ENCODE data around the gene LRTM2. TPM values are rescaled to one million over a fixed set of nuclear protein-coding genes. Genes with fewer than 3 reads are reported as not detected.

The LRTM2 gene
- total RNA-seq, 1 experiment from 2014 or later = 0.07 TPM

DNA sequence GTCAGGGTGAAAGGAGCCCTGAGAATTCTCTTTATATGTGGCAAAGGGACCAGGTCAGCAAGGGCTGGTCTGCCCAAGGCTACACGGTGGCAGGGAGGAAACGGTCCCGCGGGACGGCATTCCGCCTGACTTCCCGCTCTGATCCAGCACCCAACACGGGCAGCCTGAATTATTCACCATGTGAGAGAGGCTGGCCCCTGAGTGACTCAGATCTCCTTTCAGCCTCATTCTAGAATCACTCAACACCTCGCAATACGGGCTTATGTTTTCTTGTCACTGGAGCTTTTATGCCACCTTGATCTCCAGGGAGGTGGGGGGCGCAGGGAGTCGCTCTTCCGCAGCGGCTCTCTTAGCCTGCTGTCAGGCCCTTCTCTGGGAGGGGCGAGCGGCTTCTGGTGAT lies 8.5 kb downstream of the LRTM2 start:
- DNase-seq (ENCODE audit: low read depth, low spot score) (no peak), ATAC-seq (no peak)
- ChIA-PET CTCF (no interaction called here), RAD21 (ENCODE audit: low non-redundant PET in 1 of 2, low total read pairs in 2 of 2, uncharacterized antibody in 2 of 2, unreplicated experiment in 2 of 2) (no interaction called here), POLR2A (no interaction called here)
- H3K36me3 ChIP-seq (ENCODE audit: control insufficient read depth in 1 of 2, insufficient read depth in 2 of 2, low read length in 2 of 2) = no peaks in the 10 kb centered on the region
- no peaks in the 10 kb centered on the region for H3K9me3 ChIP-seq (ENCODE audit: control insufficient read depth in 1 of 2, insufficient read depth in 1 of 2, low read depth in 1 of 2, low read length in 2 of 2)
- no peak for TF ChIP-seq JUND (IDR thresholded peaks at IDR 0.05)
- TF ChIP-seq, protein P1, sequence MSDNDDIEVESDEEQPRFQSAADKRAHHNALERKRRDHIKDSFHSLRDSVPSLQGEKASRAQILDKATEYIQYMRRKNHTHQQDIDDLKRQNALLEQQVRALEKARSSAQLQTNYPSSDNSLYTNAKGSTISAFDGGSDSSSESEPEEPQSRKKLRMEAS (IDR thresholded peaks at IDR 0.05) = no peak
- TF ChIP-seq SP1 (IDR thresholded peaks at IDR 0.05; ENCODE audit: low read depth) = no peak
- no peak for TF ChIP-seq YY1 (IDR thresholded peaks at IDR 0.05; ENCODE audit: extremely low read depth, insufficient replicate concordance, low read depth, low read length)
- no peak for TF ChIP-seq EGR1 (IDR thresholded peaks at IDR 0.05; ENCODE audit: low read depth)
- no peak for TF ChIP-seq SRF (IDR thresholded peaks at IDR 0.05; ENCODE audit: low read depth)
- TF ChIP-seq TCF7L2 (IDR thresholded peaks at IDR 0.05; ENCODE audit: borderline replicate concordance, extremely low read depth, insufficient read depth, insufficient read length) = no peak
- no peak for TF ChIP-seq CBX3 (IDR thresholded peaks at IDR 0.05; ENCODE audit: low read depth)
- TF ChIP-seq, protein P2, sequence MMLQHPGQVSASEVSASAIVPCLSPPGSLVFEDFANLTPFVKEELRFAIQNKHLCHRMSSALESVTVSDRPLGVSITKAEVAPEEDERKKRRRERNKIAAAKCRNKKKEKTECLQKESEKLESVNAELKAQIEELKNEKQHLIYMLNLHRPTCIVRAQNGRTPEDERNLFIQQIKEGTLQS (IDR thresholded peaks at IDR 0.05) = no peak
- no TSS peak for BruUV-seq (replicated peaks)
- no peaks in the 10 kb centered on the region for H3K79me2 ChIP-seq (ENCODE audit: insufficient read depth, low read length)
- H3K27me3 ChIP-seq (ENCODE audit: insufficient read depth, low read length) = peaks cover 13% of the 10 kb centered on the region
- H3K9ac ChIP-seq (ENCODE audit: low read length) = no peak overlapping the region
- no peak overlapping the region for H3K4me3 ChIP-seq (replicated peaks in 1 of 2; ENCODE audit: low read depth in 1 of 2, low read length in 2 of 2)
- no peaks in the 10 kb centered on the region for H3K9me2 ChIP-seq (ENCODE audit: insufficient read depth)
- no peaks in the 10 kb centered on the region; the same call in 1 of the 2 replicates for H4K20me1 ChIP-seq (ENCODE audit: insufficient read depth)
- H3K4me1 ChIP-seq (ENCODE audit: control insufficient read depth in 1 of 2, insufficient read depth in 2 of 2, low read length in 2 of 2) = no peaks in the 10 kb centered on the region
- intact Hi-C loops (cut with micrococcal nuclease) = no loop called here
- no peak overlapping the region for H3K27ac ChIP-seq (ENCODE audit: low read depth, low read length)
- no peak overlapping the region for H2AFZ ChIP-seq (ENCODE audit: low read depth, low read length, poor library complexity, severe bottlenecking)
- H3K4me2 ChIP-seq (ENCODE audit: low read length) = no peak overlapping the region

DNA sequence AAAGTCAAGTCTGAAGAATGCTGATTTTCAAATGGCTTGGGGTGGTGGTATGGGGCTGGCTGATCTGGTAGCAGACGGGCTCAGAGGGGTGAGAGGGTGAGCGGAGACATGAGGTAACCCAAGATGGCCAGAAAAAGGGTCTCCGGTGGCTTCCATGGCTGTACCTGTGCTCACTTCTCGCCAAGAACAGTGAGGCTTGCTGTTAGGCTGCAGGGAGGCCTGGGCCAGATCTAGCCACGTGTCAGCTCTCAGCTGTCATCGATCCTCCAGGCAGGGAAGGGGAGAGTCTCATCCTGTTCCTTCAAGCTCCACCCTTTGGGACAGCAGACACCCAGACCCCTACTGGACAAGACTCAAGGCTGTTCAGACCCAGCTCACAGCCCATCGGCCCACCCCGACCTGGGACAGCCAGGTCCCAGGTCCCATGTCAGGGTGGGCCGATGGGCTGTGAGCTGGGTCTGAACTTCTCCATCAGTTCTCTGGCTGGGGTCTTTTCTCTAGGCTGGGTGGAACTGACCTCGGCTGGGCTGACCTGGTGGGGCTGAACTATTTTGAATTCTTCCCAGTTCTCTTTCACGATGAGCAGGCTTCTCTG lies 9.0 kb downstream of the LRTM2 start:
- Histone ChIP-seq H3K79me2 (ENCODE audit: insufficient read depth, low read length) (no peaks in the 10 kb centered on the region), H3K4me2 (ENCODE audit: low read length) (no peak overlapping the region), H3K27ac (ENCODE audit: low read depth, low read length) (no peak overlapping the region), H3K36me3 (ENCODE audit: control insufficient read depth in 1 of 2, insufficient read depth in 2 of 2, low read length in 2 of 2) (no peaks in the 10 kb centered on the region), H2AFZ (ENCODE audit: low read depth, low read length, poor library complexity, severe bottlenecking) (no peak overlapping the region), H3K27me3 (ENCODE audit: insufficient read depth, low read length) (peaks cover 13% of the 10 kb centered on the region), H3K4me1 (ENCODE audit: control insufficient read depth in 1 of 2, insufficient read depth in 2 of 2, low read length in 2 of 2) (no peaks in the 10 kb centered on the region), H3K4me3 (replicated peaks in 1 of 2; ENCODE audit: low read depth in 1 of 2, low read length in 2 of 2) (no peak overlapping the region), H3K9me3 (ENCODE audit: control insufficient read depth in 1 of 2, insufficient read depth in 1 of 2, low read depth in 1 of 2, low read length in 2 of 2) (no peaks in the 10 kb centered on the region), H3K9ac (ENCODE audit: low read length) (no peak overlapping the region), H3K9me2 (ENCODE audit: insufficient read depth) (no peaks in the 10 kb centered on the region), H4K20me1 (ENCODE audit: insufficient read depth) (no peaks in the 10 kb centered on the region; the same call in 1 of the 2 replicates)
- DNase-seq (ENCODE audit: low read depth, low spot score) (no peak), ATAC-seq (no peak)
- CTCF ChIA-PET = no interaction called here
- POLR2A ChIA-PET = no interaction called here
- intact Hi-C loops (cut with micrococcal nuclease) = no loop called here
- no TSS peak for BruUV-seq (replicated peaks)
- RAD21 ChIA-PET (ENCODE audit: low non-redundant PET in 1 of 2, low total read pairs in 2 of 2, uncharacterized antibody in 2 of 2, unreplicated experiment in 2 of 2) = no interaction called here
- no peak for TF ChIP-seq EGR1 (IDR thresholded peaks at IDR 0.05; ENCODE audit: low read depth)
- TF ChIP-seq, protein P2 (IDR thresholded peaks at IDR 0.05) = no peak
- no peak for TF ChIP-seq RAD21 (IDR thresholded peaks at IDR 0.05; ENCODE audit: low read depth)
- no peak for TF ChIP-seq CBX3 (IDR thresholded peaks at IDR 0.05; ENCODE audit: low read depth)
- no peak for TF ChIP-seq JUND (IDR thresholded peaks at IDR 0.05)
- no peak for TF ChIP-seq FOSL1 (IDR thresholded peaks at IDR 0.05; ENCODE audit: low read depth)
- TF ChIP-seq POLR2AphosphoS5 (IDR thresholded peaks at IDR 0.05; ENCODE audit: low read depth, low read length) = no peak
- TF ChIP-seq, protein P1 (IDR thresholded peaks at IDR 0.05) = no peak
- TF ChIP-seq, protein P3, sequence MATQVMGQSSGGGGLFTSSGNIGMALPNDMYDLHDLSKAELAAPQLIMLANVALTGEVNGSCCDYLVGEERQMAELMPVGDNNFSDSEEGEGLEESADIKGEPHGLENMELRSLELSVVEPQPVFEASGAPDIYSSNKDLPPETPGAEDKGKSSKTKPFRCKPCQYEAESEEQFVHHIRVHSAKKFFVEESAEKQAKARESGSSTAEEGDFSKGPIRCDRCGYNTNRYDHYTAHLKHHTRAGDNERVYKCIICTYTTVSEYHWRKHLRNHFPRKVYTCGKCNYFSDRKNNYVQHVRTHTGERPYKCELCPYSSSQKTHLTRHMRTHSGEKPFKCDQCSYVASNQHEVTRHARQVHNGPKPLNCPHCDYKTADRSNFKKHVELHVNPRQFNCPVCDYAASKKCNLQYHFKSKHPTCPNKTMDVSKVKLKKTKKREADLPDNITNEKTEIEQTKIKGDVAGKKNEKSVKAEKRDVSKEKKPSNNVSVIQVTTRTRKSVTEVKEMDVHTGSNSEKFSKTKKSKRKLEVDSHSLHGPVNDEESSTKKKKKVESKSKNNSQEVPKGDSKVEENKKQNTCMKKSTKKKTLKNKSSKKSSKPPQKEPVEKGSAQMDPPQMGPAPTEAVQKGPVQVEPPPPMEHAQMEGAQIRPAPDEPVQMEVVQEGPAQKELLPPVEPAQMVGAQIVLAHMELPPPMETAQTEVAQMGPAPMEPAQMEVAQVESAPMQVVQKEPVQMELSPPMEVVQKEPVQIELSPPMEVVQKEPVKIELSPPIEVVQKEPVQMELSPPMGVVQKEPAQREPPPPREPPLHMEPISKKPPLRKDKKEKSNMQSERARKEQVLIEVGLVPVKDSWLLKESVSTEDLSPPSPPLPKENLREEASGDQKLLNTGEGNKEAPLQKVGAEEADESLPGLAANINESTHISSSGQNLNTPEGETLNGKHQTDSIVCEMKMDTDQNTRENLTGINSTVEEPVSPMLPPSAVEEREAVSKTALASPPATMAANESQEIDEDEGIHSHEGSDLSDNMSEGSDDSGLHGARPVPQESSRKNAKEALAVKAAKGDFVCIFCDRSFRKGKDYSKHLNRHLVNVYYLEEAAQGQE (IDR thresholded peaks at IDR 0.05; ENCODE audit: low read depth) = no peak
